ENCODE data around the gene MRPS15.
A peak's percentile ranks its signal among the peaks of the same experiment; 100 is the strongest.
"Not testable (repeated sequence)": the region's sequence is repeated elsewhere in the genome, so short reads cannot be mapped to it uniquely, and the experiment has no call there.

Gene MRPS15

GRCh38 chr1:36484099-36484498, 19.9 kb upstream of the MRPS15 start:
- no peak overlapping the region for H3K4me3 ChIP-seq (ENCODE audit: low read depth, low read length)

- no peak within 1 kb of the TSS for H3K4me3 ChIP-seq (ENCODE audit: low read depth, low read length)
Measured at GRCh38 chr1:36482724-36483388, 18.7 kb upstream of the MRPS15 start, which contains the start of gene CSF3R. CSF3R (minus strand) TSS chr1:36482913; CDS start chr1:36479496, 3,417 bp downstream.

DNA sequence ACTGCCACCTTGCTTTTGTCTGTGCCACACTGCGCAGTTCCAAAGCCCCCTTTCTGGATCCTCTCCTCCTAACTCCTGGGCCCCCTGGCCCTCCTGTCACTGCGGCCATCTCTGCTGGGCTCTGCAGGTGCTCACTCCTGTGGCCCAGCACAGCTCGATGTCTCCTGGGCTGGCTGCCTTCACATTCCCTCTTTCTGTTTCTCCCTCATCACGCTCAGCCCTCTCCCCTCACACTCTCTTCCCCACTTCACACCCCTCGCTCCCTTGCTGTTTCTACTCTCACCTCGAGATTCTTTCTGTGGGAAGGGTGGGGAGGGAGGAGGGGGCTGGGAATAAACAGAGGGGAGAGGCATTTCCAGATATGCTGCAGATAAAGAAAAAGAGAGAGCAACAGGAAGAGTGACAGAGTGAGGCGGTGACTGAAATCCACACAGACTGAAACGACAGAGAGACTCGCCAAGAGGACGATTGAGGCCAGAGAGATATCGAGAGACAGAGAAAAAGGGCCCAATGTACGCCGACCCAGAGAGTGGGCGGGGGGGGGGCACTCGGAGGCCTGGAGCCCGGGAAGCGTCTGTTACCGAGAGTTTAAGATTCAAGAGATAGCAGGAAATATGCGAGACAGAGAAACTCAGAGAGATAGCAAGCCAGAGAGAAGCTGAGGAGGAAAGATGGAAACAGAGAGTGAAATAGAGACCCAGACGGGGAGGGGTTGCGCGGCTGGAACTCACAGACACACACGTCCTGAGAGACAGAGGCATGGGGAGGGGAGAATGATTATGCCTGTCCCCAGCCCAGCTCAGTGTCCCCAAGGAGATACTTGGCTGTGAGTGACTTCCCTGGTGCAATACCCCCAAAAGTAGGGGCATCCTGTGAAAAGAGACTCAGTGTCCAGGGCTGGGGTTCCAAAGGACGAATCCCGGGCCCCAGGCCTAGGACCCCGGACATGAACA, 17.9 kb upstream of the MRPS15 start:
- no peak overlapping the region for H3K4me3 ChIP-seq (ENCODE audit: low read depth, low read length)

GRCh38 chr1:36481091-36481490, 16.9 kb upstream of the MRPS15 start:
- no peak overlapping the region for H3K4me3 ChIP-seq (ENCODE audit: low read depth, low read length)

DNA sequence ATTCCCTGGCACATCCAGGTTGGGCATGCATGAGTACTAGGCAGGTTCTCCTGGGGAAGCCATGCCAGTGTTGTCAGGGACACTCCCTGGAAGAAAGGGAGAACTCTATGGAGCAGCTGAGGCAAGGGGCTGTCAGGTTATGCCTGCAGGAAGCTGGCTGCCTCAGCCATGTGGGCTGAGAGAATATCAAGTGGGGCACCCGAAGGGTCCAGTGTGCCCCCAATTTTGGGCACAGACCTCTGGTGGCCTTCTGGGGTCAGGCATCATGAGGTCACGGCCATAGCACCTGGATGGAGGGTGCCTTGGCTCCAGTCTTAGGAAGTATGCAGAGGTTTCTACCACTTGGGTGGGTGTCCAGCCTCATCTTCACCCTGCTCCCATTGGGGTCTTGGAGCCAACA, 16.0 kb upstream of the MRPS15 start:
- H3K4me3 ChIP-seq (ENCODE audit: low read depth, low read length), result no peak overlapping the region

DNA sequence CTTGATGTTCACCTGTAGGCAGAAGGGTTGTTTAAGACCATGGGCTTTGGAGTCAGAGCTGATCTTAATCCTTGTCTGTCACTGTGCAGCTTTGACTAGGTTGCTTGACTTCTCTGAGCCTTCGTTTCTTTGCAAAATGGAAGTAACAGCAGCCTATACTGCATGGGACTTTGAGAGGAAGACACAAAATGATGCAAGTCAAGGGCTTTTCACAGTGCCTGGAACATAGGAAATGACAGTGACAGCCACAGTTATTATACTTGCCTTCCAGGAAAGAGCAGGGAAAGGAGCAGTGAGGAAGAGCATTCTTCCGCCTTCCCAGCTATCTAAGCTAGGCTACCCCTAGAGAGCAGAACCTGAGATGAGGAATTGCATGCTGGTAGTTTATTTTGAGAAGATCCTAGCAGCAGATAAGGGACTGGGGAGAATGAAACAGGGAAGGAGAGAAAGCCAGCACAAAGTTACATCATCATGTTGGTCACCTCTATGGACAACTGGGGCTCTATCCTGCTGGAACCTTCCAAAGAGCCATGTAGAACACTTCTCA, 15.4 kb upstream of the MRPS15 start:
- H3K4me3 ChIP-seq (ENCODE audit: low read depth, low read length), result no peak overlapping the region

DNA sequence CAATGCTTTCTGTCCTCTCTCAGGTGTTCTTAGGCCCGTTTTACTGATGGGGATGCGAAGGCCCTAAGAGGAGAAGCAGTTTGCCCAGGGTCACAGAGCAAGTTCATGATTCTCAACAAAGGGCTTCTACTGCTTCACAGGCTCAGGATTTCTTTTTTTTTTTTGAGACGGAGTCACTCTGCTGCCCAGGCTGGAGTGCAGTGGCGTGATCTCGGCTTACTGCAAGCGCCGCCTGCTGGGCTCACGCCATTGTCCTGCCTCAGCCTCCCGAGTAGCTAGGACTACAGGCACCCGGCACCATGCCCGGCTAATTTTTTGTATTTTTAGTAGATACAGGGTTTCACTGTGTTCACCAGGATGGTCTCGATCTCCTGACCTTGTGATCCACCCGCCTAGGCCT, 13.4 kb upstream of the MRPS15 start:
- not testable (repeated sequence) for H3K4me3 ChIP-seq (ENCODE audit: low read depth, low read length)

GRCh38 chr1:36476945-36477344, 12.8 kb upstream of the MRPS15 start:
- no peak overlapping the region for H3K4me3 ChIP-seq (ENCODE audit: low read depth, low read length)

GRCh38 chr1:36475910-36476604, 11.9 kb upstream of the MRPS15 start:
- H3K4me3 ChIP-seq (ENCODE audit: low read depth, low read length), result no peak overlapping the region

GRCh38 chr1:36475341-36475740, 11.2 kb upstream of the MRPS15 start:
- no peak overlapping the region for H3K4me3 ChIP-seq (ENCODE audit: low read depth, low read length)

- no peak overlapping the region for H3K4me3 ChIP-seq (ENCODE audit: low read depth, low read length)
Measured at GRCh38 chr1:36472656-36473055, 8.5 kb upstream of the MRPS15 start.

- no peak overlapping the region for H3K4me3 ChIP-seq (ENCODE audit: low read depth, low read length)
Measured at GRCh38 chr1:36471830-36472641, 7.9 kb upstream of the MRPS15 start.

GRCh38 chr1:36469163-36469562, 5.0 kb upstream of the MRPS15 start:
- no peak overlapping the region for H3K4me3 ChIP-seq (ENCODE audit: low read depth, low read length)

DNA sequence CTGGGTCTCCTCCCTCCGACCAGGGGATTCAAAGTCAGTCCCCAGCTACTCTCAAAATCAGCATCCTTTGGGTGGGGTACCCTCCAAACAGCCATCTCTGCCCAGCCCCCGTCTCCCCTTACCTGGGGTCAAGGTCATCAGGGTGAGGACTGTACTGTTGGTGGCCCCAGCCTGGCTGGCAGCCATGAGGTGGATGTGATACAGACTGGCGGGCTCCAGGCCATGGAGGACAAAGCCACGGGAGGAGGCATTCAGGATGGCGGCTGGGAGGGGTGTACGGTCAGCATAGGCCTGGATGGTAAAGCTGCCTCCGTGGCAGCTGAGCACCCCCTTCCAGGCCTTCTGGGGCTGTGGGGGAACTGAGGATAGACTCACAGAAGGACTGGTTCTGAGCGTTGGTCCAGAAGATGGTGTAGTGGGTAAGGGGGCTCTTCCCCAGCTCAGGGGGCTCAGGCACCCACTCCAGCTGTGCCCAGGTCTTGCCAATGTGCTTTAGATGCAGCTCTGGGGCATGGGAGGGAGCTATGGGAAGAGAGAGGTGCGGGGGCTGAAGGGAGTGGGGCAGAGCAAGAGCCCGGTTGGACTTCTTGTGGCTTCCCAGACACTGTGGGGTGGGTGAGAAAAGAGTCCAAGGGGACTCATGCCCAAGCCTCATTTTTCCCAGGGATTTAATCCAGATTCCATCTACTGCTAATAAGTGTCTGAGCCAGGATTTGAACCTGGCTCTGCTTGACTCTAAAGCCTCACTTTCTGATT, 3.7 kb upstream of the MRPS15 start:
- H3K4me3 ChIP-seq (ENCODE audit: low read depth, low read length), result no peak overlapping the region

GRCh38 chr1:36467027-36467410, 2.8 kb upstream of the MRPS15 start:
- no peak overlapping the region for H3K4me3 ChIP-seq (ENCODE audit: low read depth, low read length)

DNA sequence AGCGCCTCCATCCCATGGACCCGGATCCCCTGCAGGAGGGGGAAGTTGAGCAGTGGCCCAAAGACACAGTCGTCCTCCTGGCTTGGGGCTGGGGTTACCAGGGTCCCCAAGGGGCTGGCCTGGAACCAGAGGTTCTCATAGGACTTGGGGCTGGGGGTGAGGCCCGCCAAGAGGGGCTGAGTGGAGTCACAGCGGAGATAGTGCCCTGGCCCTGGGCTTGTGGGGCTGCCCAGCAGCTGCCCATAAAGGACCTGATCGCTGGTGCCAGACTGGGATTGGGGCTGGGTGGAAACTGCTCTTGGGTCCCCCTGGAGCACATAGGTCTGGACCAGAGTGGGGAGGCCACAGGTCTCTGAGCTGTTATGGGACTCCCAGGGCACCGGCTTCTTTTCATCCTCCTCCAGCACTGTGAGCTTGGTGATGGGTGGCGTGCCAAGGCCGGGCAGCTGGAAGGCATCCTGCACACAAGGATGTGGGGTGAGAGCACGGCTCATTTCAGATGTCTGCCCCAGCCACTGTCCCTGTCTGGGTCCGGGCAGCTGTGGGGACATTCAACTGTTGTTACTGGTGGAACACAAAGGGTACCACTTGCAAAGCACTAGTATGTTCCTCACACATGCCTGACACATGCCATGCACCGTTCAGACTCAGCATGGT, 2.3 kb upstream of the MRPS15 start:
- no peak overlapping the region for H3K4me3 ChIP-seq (ENCODE audit: low read depth, low read length)

GRCh38 chr1:36465731-36466369, 1.7 kb upstream of the MRPS15 start:
- no peak overlapping the region for H3K4me3 ChIP-seq (ENCODE audit: low read depth, low read length)

DNA sequence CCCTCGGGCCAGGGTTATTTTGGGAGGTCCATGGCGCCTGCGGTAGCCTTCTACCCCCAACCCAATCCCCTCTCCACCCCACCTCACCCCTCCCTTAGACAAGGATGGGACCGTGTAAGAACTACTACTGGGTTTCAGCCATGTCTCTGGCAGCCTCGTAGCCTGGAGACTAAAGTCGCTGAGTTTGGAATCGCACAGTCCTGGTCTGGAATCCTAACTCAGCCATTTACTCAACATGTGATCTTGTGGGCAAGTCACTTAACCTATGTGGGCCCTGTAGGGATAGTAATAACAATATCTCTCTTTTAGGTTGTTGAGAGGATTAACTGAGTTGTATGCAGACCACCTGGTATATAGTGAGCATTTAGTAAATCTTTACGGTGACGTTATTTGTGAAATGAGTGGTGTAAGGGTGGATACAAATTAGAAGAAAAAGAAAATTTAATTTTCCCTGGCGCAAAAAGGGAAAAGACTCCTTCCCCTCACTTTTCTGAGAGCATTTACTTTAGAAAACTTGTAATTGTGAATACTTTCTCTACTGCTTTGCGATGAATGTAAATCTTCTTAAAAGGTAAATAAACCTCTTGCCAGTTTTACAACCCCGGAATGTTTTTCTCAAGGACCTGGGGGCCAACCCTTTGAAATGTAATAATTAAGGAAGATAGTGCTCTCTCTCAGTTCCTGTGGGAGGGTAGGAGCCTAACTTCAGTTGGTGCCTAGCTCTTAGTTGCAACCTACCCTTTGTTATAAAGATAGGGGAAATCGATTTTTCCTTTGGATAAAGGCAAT, 615 bp upstream of the MRPS15 start:
- H3K4me3 ChIP-seq (ENCODE audit: low read depth, low read length), result peak overlapping the region; percentile 81
